GM10266 (cell line): ENCODE results near the gene VAT1L.

Source experiments
- DNase-seq: peaks from one replicate; pipeline ENCODE4 v3.0.0; 2012; ENCODE audit errors: extremely low spot score
- TF ChIP-seq, protein P1 (sequence below): IDR thresholded peaks from 2 replicates; pipeline ENCODE4 v1.5.1; 2012; ENCODE audit warnings: mild to moderate bottlenecking, low read depth; ENCODE audit not compliant: control insufficient read depth, insufficient read depth; ENCODE audit errors: missing control alignments

The VAT1L gene

DNA sequence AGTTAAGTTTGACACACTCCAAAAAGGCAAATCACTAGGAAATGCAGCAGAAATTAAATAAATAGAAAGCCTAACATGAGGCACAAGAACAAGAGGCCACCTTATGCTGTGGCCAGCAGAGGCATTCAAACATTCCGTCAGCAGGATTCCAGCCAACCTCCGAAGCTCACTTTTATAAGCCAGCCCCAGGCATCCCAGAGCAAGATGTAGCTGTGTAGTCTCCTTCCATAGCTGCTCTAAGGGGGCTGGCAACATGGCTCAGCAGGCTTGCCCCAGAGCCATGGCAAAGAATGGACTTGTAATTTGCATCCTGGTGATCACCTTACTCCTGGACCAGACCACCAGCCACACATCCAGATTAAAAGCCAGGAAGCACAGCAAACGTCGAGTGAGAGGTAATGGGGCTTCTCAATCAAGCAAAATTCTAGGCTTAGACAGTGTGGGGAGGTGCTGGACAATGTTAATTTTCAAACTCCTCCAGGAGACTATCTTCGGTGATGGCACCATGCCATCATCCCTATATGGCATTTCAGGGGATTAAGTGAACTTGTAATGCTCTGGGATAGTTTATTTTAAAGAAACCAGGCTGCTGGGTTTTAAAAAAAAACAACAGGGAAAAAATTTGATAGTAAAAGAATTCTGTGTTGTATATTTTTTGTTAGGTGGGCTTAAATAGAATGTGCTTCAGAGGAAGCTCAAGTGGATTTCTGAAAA is 234.1 kb downstream of the VAT1L start, which contains the start of gene CLEC3A:
CLEC3A (plus strand) TSS at position 202 of the 714 bp plus-strand sequence; CDS start at position 281, 79 bp downstream.
- TF ChIP-seq, protein P1, sequence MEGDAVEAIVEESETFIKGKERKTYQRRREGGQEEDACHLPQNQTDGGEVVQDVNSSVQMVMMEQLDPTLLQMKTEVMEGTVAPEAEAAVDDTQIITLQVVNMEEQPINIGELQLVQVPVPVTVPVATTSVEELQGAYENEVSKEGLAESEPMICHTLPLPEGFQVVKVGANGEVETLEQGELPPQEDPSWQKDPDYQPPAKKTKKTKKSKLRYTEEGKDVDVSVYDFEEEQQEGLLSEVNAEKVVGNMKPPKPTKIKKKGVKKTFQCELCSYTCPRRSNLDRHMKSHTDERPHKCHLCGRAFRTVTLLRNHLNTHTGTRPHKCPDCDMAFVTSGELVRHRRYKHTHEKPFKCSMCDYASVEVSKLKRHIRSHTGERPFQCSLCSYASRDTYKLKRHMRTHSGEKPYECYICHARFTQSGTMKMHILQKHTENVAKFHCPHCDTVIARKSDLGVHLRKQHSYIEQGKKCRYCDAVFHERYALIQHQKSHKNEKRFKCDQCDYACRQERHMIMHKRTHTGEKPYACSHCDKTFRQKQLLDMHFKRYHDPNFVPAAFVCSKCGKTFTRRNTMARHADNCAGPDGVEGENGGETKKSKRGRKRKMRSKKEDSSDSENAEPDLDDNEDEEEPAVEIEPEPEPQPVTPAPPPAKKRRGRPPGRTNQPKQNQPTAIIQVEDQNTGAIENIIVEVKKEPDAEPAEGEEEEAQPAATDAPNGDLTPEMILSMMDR = no peak
- no peak for DNase-seq

DNA sequence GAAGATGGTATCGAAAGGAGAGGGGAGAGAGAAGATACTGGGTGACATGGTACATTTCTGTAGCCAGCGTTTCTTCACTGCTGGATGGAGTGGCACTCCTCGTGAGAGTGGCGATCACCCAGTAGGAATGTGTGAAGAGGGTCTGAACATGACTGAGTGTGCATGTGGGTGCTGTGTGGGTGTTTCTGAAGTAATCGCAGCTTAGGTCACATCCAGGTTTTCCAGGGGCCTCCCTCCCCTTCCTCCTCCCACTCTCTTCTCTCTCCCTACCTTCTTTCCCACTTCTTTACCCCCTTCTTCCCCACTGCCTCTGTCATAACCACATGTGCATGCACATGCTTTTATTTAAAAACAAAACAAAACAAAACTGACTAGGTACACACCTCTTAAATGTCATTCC is 235.8 kb downstream of the VAT1L start:
- DNase-seq = no peak
- TF ChIP-seq, protein P1 = no peak

DNA sequence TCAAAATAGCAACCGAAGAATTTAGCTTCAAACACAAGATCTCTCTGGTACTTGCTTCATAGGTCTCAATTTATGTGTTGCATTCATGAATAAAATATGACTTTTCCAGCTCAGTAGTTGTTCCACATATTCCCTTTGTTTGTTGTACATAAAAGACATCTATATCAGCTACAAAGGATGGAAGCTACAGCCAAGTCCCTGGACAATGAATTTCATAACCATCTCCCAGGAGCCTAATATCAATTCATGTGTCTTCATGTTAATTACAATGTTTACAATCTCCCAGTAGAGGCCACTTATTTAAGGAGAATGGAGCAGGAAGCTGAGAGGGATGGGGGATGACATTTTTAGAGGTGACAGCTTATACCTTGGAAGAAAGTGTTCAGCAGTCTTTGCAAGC is 237.3 kb downstream of the VAT1L start:
- DNase-seq = no peak
- TF ChIP-seq, protein P1 = no peak

DNA sequence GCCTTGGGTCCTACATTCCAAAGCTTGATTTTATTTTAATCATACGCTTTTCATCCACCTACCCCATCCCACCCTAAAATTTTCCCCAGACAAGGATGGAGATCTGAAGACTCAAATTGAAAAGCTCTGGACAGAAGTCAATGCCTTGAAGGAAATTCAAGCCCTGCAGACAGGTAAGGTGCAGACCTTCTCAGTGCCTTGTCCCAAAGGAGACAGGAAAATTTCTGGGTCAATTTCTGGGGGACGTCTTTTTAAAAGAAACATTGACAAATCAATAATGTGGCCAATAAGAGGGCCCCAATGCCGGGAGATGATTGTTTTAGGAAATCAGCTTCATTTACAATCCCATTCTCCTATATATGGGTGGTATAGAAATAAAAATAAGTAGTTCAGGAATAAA is 239.7 kb downstream of the VAT1L start:
- TF ChIP-seq, protein P1 = no peak

More for the DNA sequence above, 239.7 kb downstream of the VAT1L start:
- DNase-seq = no peak
